ENCODE results near the gene SCCPDH.

DNA sequence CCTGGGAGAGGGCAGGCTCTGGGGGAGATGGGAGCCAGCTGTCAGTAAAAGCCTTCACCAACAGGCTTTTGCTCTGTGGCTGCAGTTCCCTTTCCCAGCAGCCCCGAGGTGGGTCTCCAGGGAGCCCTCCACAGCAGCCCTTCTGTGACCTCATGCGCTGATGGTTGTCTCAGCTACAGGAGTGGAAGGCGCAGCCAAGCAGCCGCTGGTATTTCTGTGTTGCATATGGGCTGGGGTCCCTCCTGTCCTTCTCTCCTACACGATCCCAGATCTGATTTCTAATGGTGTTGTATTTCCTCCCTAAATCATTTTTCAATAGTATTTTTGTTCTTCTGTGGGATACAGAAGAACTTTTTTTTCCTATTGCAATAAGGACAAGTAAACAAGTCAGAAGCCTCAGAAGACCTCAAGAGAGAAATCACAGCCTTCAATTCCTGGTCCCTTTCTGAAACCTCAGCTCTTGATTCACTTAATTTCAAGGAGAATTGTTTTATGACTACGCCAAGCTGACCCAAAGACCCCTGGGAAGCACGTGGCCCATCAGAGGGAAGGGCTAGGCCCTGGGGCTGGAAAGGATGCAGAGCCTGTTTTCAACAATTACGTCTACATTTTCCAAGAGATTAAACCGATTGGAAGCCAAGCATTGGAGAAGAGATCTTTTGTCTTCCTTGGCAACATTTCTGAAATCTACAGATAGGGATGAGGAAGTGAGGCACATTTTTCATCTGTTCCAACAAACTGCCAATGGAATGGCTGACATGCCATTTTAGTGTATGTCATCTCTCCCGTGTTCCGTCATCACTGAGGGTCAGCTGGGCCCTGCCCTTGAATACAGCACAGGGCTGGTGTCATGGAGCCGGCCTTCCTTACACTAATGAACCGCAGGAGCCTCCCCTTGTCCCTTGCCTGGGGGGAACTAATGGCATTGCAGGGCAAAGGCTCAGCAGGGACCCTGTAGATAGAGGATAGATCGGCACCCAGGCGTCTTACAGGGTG lies 42.0 kb upstream of the SCCPDH start:
- TF ChIP-seq, protein P1, sequence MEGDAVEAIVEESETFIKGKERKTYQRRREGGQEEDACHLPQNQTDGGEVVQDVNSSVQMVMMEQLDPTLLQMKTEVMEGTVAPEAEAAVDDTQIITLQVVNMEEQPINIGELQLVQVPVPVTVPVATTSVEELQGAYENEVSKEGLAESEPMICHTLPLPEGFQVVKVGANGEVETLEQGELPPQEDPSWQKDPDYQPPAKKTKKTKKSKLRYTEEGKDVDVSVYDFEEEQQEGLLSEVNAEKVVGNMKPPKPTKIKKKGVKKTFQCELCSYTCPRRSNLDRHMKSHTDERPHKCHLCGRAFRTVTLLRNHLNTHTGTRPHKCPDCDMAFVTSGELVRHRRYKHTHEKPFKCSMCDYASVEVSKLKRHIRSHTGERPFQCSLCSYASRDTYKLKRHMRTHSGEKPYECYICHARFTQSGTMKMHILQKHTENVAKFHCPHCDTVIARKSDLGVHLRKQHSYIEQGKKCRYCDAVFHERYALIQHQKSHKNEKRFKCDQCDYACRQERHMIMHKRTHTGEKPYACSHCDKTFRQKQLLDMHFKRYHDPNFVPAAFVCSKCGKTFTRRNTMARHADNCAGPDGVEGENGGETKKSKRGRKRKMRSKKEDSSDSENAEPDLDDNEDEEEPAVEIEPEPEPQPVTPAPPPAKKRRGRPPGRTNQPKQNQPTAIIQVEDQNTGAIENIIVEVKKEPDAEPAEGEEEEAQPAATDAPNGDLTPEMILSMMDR (IDR thresholded peaks at IDR 0.05; ENCODE audit: low read depth, low read length, poor library complexity, severe bottlenecking): no peak
- TF ChIP-seq EZH2phosphoT487 (IDR thresholded peaks at IDR 0.05; ENCODE audit: borderline replicate concordance, low read length): no peak
